H1 (cell line): Measurements from ENCODE around the gene NOS1AP. TPM values are rescaled to one million over a fixed set of nuclear protein-coding genes. Genes with fewer than 3 reads are reported as not detected.

Source experiments
- CTCF ChIA-PET: fragments of 300-600 bp; sonication (Branson Sonifier 250); formaldehyde crosslinking; loops from one replicate; lab custom pipeline; 2021; ENCODE audit not compliant: partially characterized antibody; lab: Charles Lee
- POLR2A ChIA-PET: fragments of 300-600 bp; sonication (Branson Sonifier 250); formaldehyde crosslinking; loops from one replicate; lab custom pipeline; 2021; ENCODE audit warnings: inconsistent platforms; ENCODE audit not compliant: partially characterized antibody; lab: Charles Lee
- DNase-seq, 2 experiments: peaks; one replicate each; pipeline versions ENCODE4 v3.0.0 to v3.0.0-alpha.2; 2010 to 2022; ENCODE audit warnings: low spot score in 2 of 2, low read depth in 1 of 2, mixed read lengths in 1 of 2
- FAIRE-seq: peaks from 2 replicates; lab custom pipeline; 2011; peaks lifted over from hg19 to GRCh38; lab: Jason Lieb, UNC
- H2AFZ ChIP-seq: 2 replicates; pipeline ENCODE4 v1.8.1; 2012; ENCODE audit warnings: low read length, inconsistent platforms
- H2AK5ac ChIP-seq: 2 replicates; pipeline ENCODE4 v1.6.1; 2013; ENCODE audit warnings: low read depth, low read length
- H2BK120ac ChIP-seq: replicated peaks from 2 replicates; pipeline ENCODE3; 2013; ENCODE audit warnings: low read depth, low read length, inconsistent platforms
- H2BK12ac ChIP-seq: 2 replicates; pipeline ENCODE4 v1.6.1; 2013; ENCODE audit warnings: low read depth, low read length
- H2BK15ac ChIP-seq: 2 replicates; pipeline ENCODE4 v1.6.1; 2013; ENCODE audit warnings: low read length
- H2BK20ac ChIP-seq: 2 replicates; pipeline ENCODE4 v1.6.1; 2013; ENCODE audit warnings: low read length
- H2BK5ac ChIP-seq: 2 replicates; pipeline ENCODE4 v1.6.1; 2013; ENCODE audit warnings: low read depth, low read length
- H3K14ac ChIP-seq: 2 replicates; pipeline ENCODE4 v1.6.1; 2013; ENCODE audit warnings: inconsistent platforms; ENCODE audit not compliant: insufficient read length
- H3K18ac ChIP-seq: 2 replicates; pipeline ENCODE4 v1.6.1; 2013; ENCODE audit warnings: low read length; ENCODE audit errors: extremely low read depth
- H3K23ac ChIP-seq: 2 replicates; pipeline ENCODE4 v1.6.1; 2013; ENCODE audit warnings: inconsistent platforms; ENCODE audit not compliant: insufficient read length
- H3K23me2 ChIP-seq: 2 replicates; pipeline ENCODE4 v1.6.1; 2013; ENCODE audit warnings: low read depth, low read length
- H3K27ac ChIP-seq: 2 replicates; pipeline ENCODE4 v1.6.1; 2011; ENCODE audit warnings: low read depth, low read length, inconsistent platforms
- H3K27me3 ChIP-seq, 4 experiments: replicated peaks in 1 of 4; 1 replicate in 1 of 4; 2 replicates in 3 of 4; pipeline versions ENCODE4 v1.6.1 to v1.8.1; 2011 to 2013; ENCODE audit warnings: low read length in 3 of 4, mild to moderate bottlenecking in 3 of 4, inconsistent platforms in 2 of 4, mixed read lengths in 2 of 4, moderate library complexity in 1 of 4; ENCODE audit not compliant: control insufficient read depth in 3 of 4, insufficient read depth in 3 of 4; ENCODE audit errors: extremely low read depth in 1 of 4
- H3K36me3 ChIP-seq, 4 experiments: 2 replicates each; pipeline versions ENCODE4 v1.6.1 to v1.8.1; 2011 to 2013; ENCODE audit warnings: mild to moderate bottlenecking in 4 of 4, low read length in 3 of 4, moderate library complexity in 2 of 4, control low read depth in 1 of 4, inconsistent platforms in 1 of 4; ENCODE audit not compliant: insufficient read depth in 4 of 4, control insufficient read depth in 2 of 4
- H3K4ac ChIP-seq: replicated peaks from 2 replicates; pipeline ENCODE3; 2013; ENCODE audit warnings: low read length, low read depth, mixed read lengths, inconsistent platforms; ENCODE audit not compliant: insufficient read length
- H3K4me1 ChIP-seq, 4 experiments: replicated peaks in 1 of 4; 1 replicate in 1 of 4; 2 replicates in 3 of 4; pipeline versions ENCODE4 v1.6.1 to v1.8.1; 2011 to 2013; ENCODE audit warnings: low read length in 3 of 4, inconsistent platforms in 2 of 4, mixed read lengths in 1 of 4; ENCODE audit not compliant: insufficient read depth in 4 of 4, control insufficient read depth in 3 of 4
- H3K4me2 ChIP-seq, 2 experiments: 2 replicates each; pipeline versions ENCODE4 v1.6.1 to v1.8.1; 2011 to 2013; ENCODE audit warnings: low read depth in 2 of 2, low read length in 2 of 2, control low read depth in 1 of 2, inconsistent platforms in 1 of 2, mild to moderate bottlenecking in 1 of 2; ENCODE audit not compliant: insufficient read depth in 1 of 2
- H3K4me3 ChIP-seq, 4 experiments: fragments of 200-600, 300-600 bp in 1 of 4; sonication (generic), shearing (Covaris generic), sonication (Bioruptor Twin) in 1 of 4; 2 replicates each; pipeline versions ENCODE4 v1.5.1 to v1.8.1; 2011 to 2016; ENCODE audit warnings: low read length in 4 of 4, low read depth in 3 of 4, control low read depth in 2 of 4, inconsistent platforms in 2 of 4, mild to moderate bottlenecking in 2 of 4, mixed read lengths in 1 of 4, moderate library complexity in 1 of 4; ENCODE audit not compliant: insufficient read depth in 2 of 4; ENCODE audit errors: extremely low read depth in 1 of 4
- H3K56ac ChIP-seq: replicated peaks from 2 replicates; pipeline ENCODE3; 2013; ENCODE audit warnings: low read depth, mild to moderate bottlenecking, mixed read lengths, low read length, inconsistent platforms; ENCODE audit not compliant: insufficient read length
- H3K79me1 ChIP-seq: 2 replicates; pipeline ENCODE4 v1.6.1; 2013; ENCODE audit warnings: low read depth, low read length, control low read depth
- H3K79me2 ChIP-seq, 2 experiments: 2 replicates each; pipeline versions ENCODE4 v1.6.1 to v1.8.1; 2012 to 2013; ENCODE audit warnings: low read length in 2 of 2, mild to moderate bottlenecking in 2 of 2, inconsistent platforms in 1 of 2; ENCODE audit not compliant: insufficient read depth in 2 of 2, control insufficient read depth in 1 of 2
- H3K9ac ChIP-seq, 4 experiments: replicated peaks in 1 of 4; 1 replicate in 1 of 4; 2 replicates in 3 of 4; pipeline versions ENCODE4 v1.6.1 to v1.8.1; 2011 to 2013; ENCODE audit warnings: low read depth in 3 of 4, low read length in 3 of 4, control low read depth in 2 of 4, mild to moderate bottlenecking in 2 of 4, moderate library complexity in 2 of 4, inconsistent platforms in 1 of 4; ENCODE audit errors: extremely low read depth in 1 of 4
- H3K9me3 ChIP-seq, 2 experiments: 2 replicates each; pipeline versions ENCODE4 v1.6.1 to v1.8.1; 2012 to 2013; ENCODE audit warnings: mild to moderate bottlenecking in 2 of 2, moderate library complexity in 2 of 2, control low read depth in 1 of 2, inconsistent platforms in 1 of 2, low read depth in 1 of 2, low read length in 1 of 2, mixed read lengths in 1 of 2; ENCODE audit not compliant: insufficient read depth in 2 of 2
- H4K20me1 ChIP-seq, 2 experiments: replicated peaks in 1 of 2; 2 replicates each; pipeline versions ENCODE3 to v1.8.1; 2011 to 2013; ENCODE audit warnings: inconsistent platforms in 2 of 2, low read length in 2 of 2, mild to moderate bottlenecking in 1 of 2; ENCODE audit not compliant: insufficient read depth in 2 of 2, control insufficient read depth in 1 of 2
- H4K5ac ChIP-seq: 2 replicates; pipeline ENCODE4 v1.6.1; 2013; ENCODE audit warnings: low read length, low read depth, mixed read lengths, inconsistent platforms; ENCODE audit not compliant: insufficient read length
- H4K8ac ChIP-seq: 2 replicates; pipeline ENCODE4 v1.8.0; 2013; ENCODE audit warnings: mild to moderate bottlenecking, moderate library complexity, low read length, inconsistent platforms; ENCODE audit not compliant: insufficient read depth; ENCODE audit errors: extremely low read depth
- H4K91ac ChIP-seq: replicated peaks from 2 replicates; pipeline ENCODE3; 2013; ENCODE audit warnings: low read length, mixed read lengths, inconsistent platforms; ENCODE audit not compliant: insufficient read length
- ASH2L ChIP-seq: fragments of 200-600, 300-600 bp; sonication (generic); IDR thresholded peaks from one replicate; pipeline ENCODE4 v1.7.1; 2017; ENCODE audit warnings: low read length
- BACH1 ChIP-seq: IDR thresholded peaks from 2 replicates; pipeline ENCODE4 v1.6.1; 2012; ENCODE audit warnings: low read length, improper control_type of control experiment
- CBX8 ChIP-seq: fragments of 300-800, 300-1000 bp; sonication (generic); IDR thresholded peaks from 2 replicates; pipeline ENCODE4 v1.7.1; 2016; ENCODE audit warnings: low read depth, low read length, borderline replicate concordance
- CHD1 ChIP-seq: IDR thresholded peaks from 2 replicates; pipeline ENCODE4 v1.6.1; 2012; ENCODE audit warnings: low read depth, low read length, improper control_type of control experiment
- CTBP2 ChIP-seq: IDR thresholded peaks from 2 replicates; pipeline ENCODE4 v1.7.0; 2011; ENCODE audit warnings: borderline replicate concordance, mild to moderate bottlenecking, moderate library complexity, mixed read lengths, low read length; ENCODE audit not compliant: insufficient read depth, insufficient read length
- EGR1 ChIP-seq: IDR thresholded peaks from 2 replicates; pipeline ENCODE4 v1.6.1; 2011; ENCODE audit warnings: low read depth, low read length, borderline replicate concordance
- GABPA ChIP-seq: IDR thresholded peaks from 2 replicates; pipeline ENCODE4 v1.6.1; 2011; ENCODE audit warnings: mild to moderate bottlenecking, low read length, moderate library complexity, borderline replicate concordance; ENCODE audit not compliant: insufficient read depth
- HDAC2 ChIP-seq, 2 experiments: fragments of 300-600 bp in 1 of 2; sonication (generic) in 1 of 2; IDR thresholded peaks; 2 replicates each; pipeline ENCODE4 v1.6.1; 2011 to 2012; ENCODE audit warnings: low read depth in 2 of 2, low read length in 2 of 2, mild to moderate bottlenecking in 2 of 2, moderate library complexity in 2 of 2, borderline replicate concordance in 1 of 2, inconsistent platforms in 1 of 2
- KDM1A ChIP-seq: fragments of 200-600, 300-600 bp; sonication (generic); IDR thresholded peaks from 2 replicates; pipeline ENCODE4 v1.7.1; 2016; ENCODE audit warnings: mild to moderate bottlenecking, low read length, borderline replicate concordance
- KDM5A ChIP-seq: fragments of 200-600 bp; IDR thresholded peaks from 2 replicates; pipeline ENCODE4 v1.7.1; 2012; ENCODE audit warnings: mild to moderate bottlenecking, low read length, inconsistent platforms, mixed read lengths
- RNF2 ChIP-seq: fragments of 200-900, 300-1000 bp; sonication (generic); IDR thresholded peaks from 2 replicates; pipeline ENCODE4 v1.7.1; 2016; ENCODE audit warnings: borderline replicate concordance, low read depth, mild to moderate bottlenecking, antibody characterized with exemption, low read length; ENCODE audit not compliant: poor library complexity, severe bottlenecking; ENCODE audit errors: missing control alignments
- SIRT6 ChIP-seq: IDR thresholded peaks from one replicate; pipeline ENCODE4 v1.7.1; 2012; ENCODE audit warnings: low read length, inconsistent platforms
- TAF1 ChIP-seq: IDR thresholded peaks from 2 replicates; pipeline ENCODE4 v1.6.1; 2011; ENCODE audit warnings: mild to moderate bottlenecking, low read depth, low read length
- YY1 ChIP-seq: IDR thresholded peaks from 2 replicates; pipeline ENCODE4 v1.6.1; 2011; ENCODE audit warnings: low read depth, mild to moderate bottlenecking, low read length
- ZNF274 ChIP-seq: IDR thresholded peaks from 2 replicates; pipeline ENCODE4 v1.7.0; 2012; ENCODE audit warnings: low read length, borderline replicate concordance; ENCODE audit errors: extremely low read depth
- WGBS, 2 experiments: shearing (Covaris generic) in 1 of 2; methylation state at CpG; one replicate each; pipeline versions ENCODE4 v1.1.6 to v1.1.7; 2013 to 2015; ENCODE audit warnings: low lambda C conversion rate in 2 of 2, mixed read lengths in 2 of 2, inconsistent platforms in 1 of 2, low coverage in 1 of 2, missing lambda C conversion rate in 1 of 2; ENCODE audit not compliant: insufficient replicate concordance in 2 of 2, insufficient coverage in 1 of 2, insufficient read length in 1 of 2; ENCODE audit errors: extremely low coverage in 1 of 2, missing lambda C conversion rate in 1 of 2; 5-methylcytosine and 5-hydroxymethylcytosine counted together
- polyA plus RNA-seq, 7 experiments: library from polyadenylated mRNA; depleted of rRNA in 3 of 7; stranded (reverse) in 5 of 7; unstranded in 2 of 7; fragments of >200 nt in 5 of 7; fragments of 200-250 nt in 2 of 7; gene quantifications; 1 replicate in 5 of 7; 2 replicates in 1 of 7; 4 replicates in 1 of 7; pipeline versions ENCODE4 v1.2.1 to v1.2.3, GENCODE V29; 2011 to 2013; ENCODE audit warnings: missing spikeins in 2 of 7, mixed read lengths in 2 of 7
- total RNA-seq: library from RNA; stranded (reverse); fragmentation: NEBNext Ultra II Directional; extraction: Animal tissue kit (Norgen Biotek cat#: 25700); gene quantifications from 2 replicates; pipeline ENCODE4 v1.2.1, GENCODE V29; 2021

The NOS1AP gene
- total and polyA plus RNA-seq, 2 of the 8 experiments (the other 6 are each of a cell fraction or from before 2014, with no cell fraction given): 2.4 to 12.1 TPM

GRCh38 chr1:162279136-162279498, 209.6 kb downstream of the NOS1AP start:
- Histone ChIP-seq H2BK120ac (no peak overlapping the region), H2BK5ac (no peak overlapping the region), H2BK15ac (no peak overlapping the region), H3K23me2 (no peaks in the 10 kb centered on the region), H3K4me1 (no peaks in the 10 kb centered on the region), H3K23ac (no peak overlapping the region), H2BK20ac (no peak overlapping the region), H3K18ac (no peak overlapping the region), H3K14ac (no peak overlapping the region), H4K20me1 (no peaks in the 10 kb centered on the region), H2AFZ (no peak overlapping the region), H2AK5ac (no peak overlapping the region), H4K8ac (no peak overlapping the region), H3K27ac (no peak overlapping the region), H3K9me3 (no peaks in the 10 kb centered on the region), H3K56ac (no peak overlapping the region), H3K36me3 (no peaks in the 10 kb centered on the region), H3K4me3 (no peak overlapping the region), H3K79me1 (no peaks in the 10 kb centered on the region), H4K5ac (no peak overlapping the region), H3K4ac (no peak overlapping the region), H3K9ac (no peak overlapping the region), H3K4me2 (no peak overlapping the region), H4K91ac (no peak overlapping the region), H2BK12ac (no peak overlapping the region), H3K79me2 (no peaks in the 10 kb centered on the region), H3K27me3 (no peaks in the 10 kb centered on the region)
- POLR2A ChIA-PET: no interaction called here
- FAIRE-seq (no peak), DNase-seq (no peak)
- CTCF ChIA-PET: interaction anchor here (0.5 to 2.4 kb wide), 9 partner anchors 11 to 223 kb away, joined by 3 to 12 read pairs (median 3); no protein-coding TSS in a partner anchor
- WGBS, 2 experiments: 88% methylated on average over 7 of the region's 7 CpGs; no CpG with 5 or more reads in 1 of the 2 experiments
- TF ChIP-seq EGR1 (no peak), ASH2L (no peak), HDAC2 (IDR thresholded peaks at IDR 0.05; ENCODE audit: borderline replicate concordance in 1 of 2, low read depth in 2 of 2, low read length in 2 of 2) (no peak), SIRT6 (no peak), BACH1 (no peak), CBX8 (no peak), RNF2 (no peak), CTBP2 (no peak), ZNF274 (no peak), GABPA (no peak), KDM5A (no peak), YY1 (no peak), KDM1A (no peak), TAF1 (no peak), CHD1 (no peak)
